Stimulated activated CD8-positive, alpha-beta memory T cell treated with anti-CD3 and anti-CD28 coated beads, Interleukin-2, amount 100 ng/mL, for 1 hour (primary cell): Measurements from ENCODE around the gene RNF112.
"Not testable (repeated sequence)": the region's sequence is repeated elsewhere in the genome, so short reads cannot be mapped to it uniquely, and the experiment has no call there.

ENCODE experiments used
- DNase-seq, 2 donors: peaks; one replicate each; pipeline ENCODE4 v3.0.0-alpha.2; 2020; ENCODE audit warnings: low read depth in 2 of 2

RNF112 gene

GRCh38 chr17:19413761-19414160 lies 2.7 kb downstream of the RNF112 start:
- DNase-seq: no peak

GRCh38 chr17:19414396-19415280 lies 3.6 kb downstream of the RNF112 start:
- DNase-seq: no peak

GRCh38 chr17:19415311-19415710 lies 4.3 kb downstream of the RNF112 start:
- no peak for DNase-seq

- no peak for DNase-seq
Measured at GRCh38 chr17:19415806-19416775, 5.1 kb downstream of the RNF112 start.

- no peak for DNase-seq
Measured at GRCh38 chr17:19417611-19418010, 6.6 kb downstream of the RNF112 start.

GRCh38 chr17:19418251-19418992 lies 7.4 kb downstream of the RNF112 start:
- DNase-seq: no peak

- no peak for DNase-seq
Measured at GRCh38 chr17:19421219-19421618, 10.2 kb downstream of the RNF112 start.

GRCh38 chr17:19421926-19422325 lies 10.9 kb downstream of the RNF112 start:
- DNase-seq: no peak

GRCh38 chr17:19424934-19425868 lies 14.2 kb downstream of the RNF112 start:
- DNase-seq: no peak

- no peak for DNase-seq
Measured at GRCh38 chr17:19426631-19427030, 15.6 kb downstream of the RNF112 start.

GRCh38 chr17:19431691-19432090 lies 20.7 kb downstream of the RNF112 start:
- no peak for DNase-seq

- no peak for DNase-seq
Measured at GRCh38 chr17:19433255-19433654, 22.2 kb downstream of the RNF112 start.

- DNase-seq: no peak
Measured at GRCh38 chr17:19433727-19434340, 22.8 kb downstream of the RNF112 start.

- DNase-seq: no peak
Measured at GRCh38 chr17:19440421-19440820, 29.4 kb downstream of the RNF112 start.

GRCh38 chr17:19441288-19441687 lies 30.3 kb downstream of the RNF112 start:
- not testable (repeated sequence) for DNase-seq

GRCh38 chr17:19442731-19443130 lies 31.7 kb downstream of the RNF112 start:
- no peak for DNase-seq

GRCh38 chr17:19443148-19443547 lies 32.1 kb downstream of the RNF112 start:
- DNase-seq: no peak

- no peak for DNase-seq
Measured at GRCh38 chr17:19445105-19445504, 34.1 kb downstream of the RNF112 start.

- not testable (repeated sequence) for DNase-seq
Measured at GRCh38 chr17:19446577-19446976, 35.5 kb downstream of the RNF112 start.

GRCh38 chr17:19447085-19447583 lies 36.1 kb downstream of the RNF112 start:
- DNase-seq: peak; percentile 29 to 31
